ENCODE results near the gene SFPQ.
"Not testable (repeated sequence)": the region's sequence is repeated elsewhere in the genome, so short reads cannot be mapped to it uniquely, and the experiment has no call there.

Gene SFPQ

GRCh38 chr1:35192853-35193664 is at the start of gene SFPQ:
TSS of gene SFPQ (minus strand) at chr1:35193145. CDS start at chr1:35193049, 96 bp downstream.
- Histone ChIP-seq H3K4me1 (ENCODE audit: control insufficient read depth, insufficient read depth, low read length) (peaks cover 8% of the 10 kb centered on the region), H3K4me3 (ENCODE audit: low read depth, low read length) (peak within 1 kb of the TSS; percentile 85), H3K36me3 (ENCODE audit: control insufficient read depth, insufficient read depth, low read length) (peaks cover 36% of the 10 kb centered on the region), H3K9ac (ENCODE audit: low read depth, low read length) (peak within 1 kb of the TSS; percentile 96), H3K9me3 (ENCODE audit: control insufficient read depth, insufficient read depth, low read length) (no peaks in the 10 kb centered on the region), H3K27me3 (ENCODE audit: control insufficient read depth, insufficient read depth, low read length) (no peaks in the 10 kb centered on the region)

GRCh38 chr1:35236772-35237171 is 43.8 kb upstream of the SFPQ start:
- not testable (repeated sequence) for H3K36me3 ChIP-seq (ENCODE audit: control insufficient read depth, insufficient read depth, low read length)

GRCh38 chr1:35231287-35231686 is 38.3 kb upstream of the SFPQ start:
- Histone ChIP-seq H3K9me3 (ENCODE audit: control insufficient read depth, insufficient read depth, low read length) (no peaks in the 10 kb centered on the region), H3K27me3 (ENCODE audit: control insufficient read depth, insufficient read depth, low read length) (no peaks in the 10 kb centered on the region), H3K9ac (ENCODE audit: low read depth, low read length) (no peak overlapping the region), H3K36me3 (ENCODE audit: control insufficient read depth, insufficient read depth, low read length) (no peaks in the 10 kb centered on the region), H3K4me3 (ENCODE audit: low read depth, low read length) (no peak overlapping the region), H3K4me1 (ENCODE audit: control insufficient read depth, insufficient read depth, low read length) (no peaks in the 10 kb centered on the region)

More at GRCh38 chr1:35236772-35237171, 43.8 kb upstream of the SFPQ start:
- H3K9me3 ChIP-seq (ENCODE audit: control insufficient read depth, insufficient read depth, low read length); H3K4me1 ChIP-seq (ENCODE audit: control insufficient read depth, insufficient read depth, low read length); H3K27me3 ChIP-seq (ENCODE audit: control insufficient read depth, insufficient read depth, low read length); H3K4me3 ChIP-seq (ENCODE audit: low read depth, low read length); H3K9ac ChIP-seq (ENCODE audit: low read depth, low read length): not testable (repeated sequence)

GRCh38 chr1:35229587-35230360 is 36.8 kb upstream of the SFPQ start:
- Histone ChIP-seq H3K9ac (ENCODE audit: low read depth, low read length) (no peak overlapping the region), H3K4me1 (ENCODE audit: control insufficient read depth, insufficient read depth, low read length) (no peaks in the 10 kb centered on the region), H3K27me3 (ENCODE audit: control insufficient read depth, insufficient read depth, low read length) (no peaks in the 10 kb centered on the region), H3K36me3 (ENCODE audit: control insufficient read depth, insufficient read depth, low read length) (no peaks in the 10 kb centered on the region), H3K9me3 (ENCODE audit: control insufficient read depth, insufficient read depth, low read length) (no peaks in the 10 kb centered on the region), H3K4me3 (ENCODE audit: low read depth, low read length) (no peak overlapping the region)

- Histone ChIP-seq H3K9ac (ENCODE audit: low read depth, low read length) (no peak overlapping the region), H3K27me3 (ENCODE audit: control insufficient read depth, insufficient read depth, low read length) (no peaks in the 10 kb centered on the region), H3K4me1 (ENCODE audit: control insufficient read depth, insufficient read depth, low read length) (peaks cover 5% of the 10 kb centered on the region), H3K9me3 (ENCODE audit: control insufficient read depth, insufficient read depth, low read length) (no peaks in the 10 kb centered on the region), H3K4me3 (ENCODE audit: low read depth, low read length) (no peak overlapping the region), H3K36me3 (ENCODE audit: control insufficient read depth, insufficient read depth, low read length) (no peaks in the 10 kb centered on the region)
Measured at GRCh38 chr1:35226546-35226945, 33.6 kb upstream of the SFPQ start.

GRCh38 chr1:35223084-35223630 is 30.2 kb upstream of the SFPQ start:
- H3K36me3 ChIP-seq (ENCODE audit: control insufficient read depth, insufficient read depth, low read length) = no peaks in the 10 kb centered on the region
- no peaks in the 10 kb centered on the region for H3K27me3 ChIP-seq (ENCODE audit: control insufficient read depth, insufficient read depth, low read length)
- H3K4me3 ChIP-seq (ENCODE audit: low read depth, low read length) = no peak overlapping the region
- no peak overlapping the region for H3K9ac ChIP-seq (ENCODE audit: low read depth, low read length)
- peaks cover 13% of the 10 kb centered on the region for H3K4me1 ChIP-seq (ENCODE audit: control insufficient read depth, insufficient read depth, low read length)
- no peaks in the 10 kb centered on the region for H3K9me3 ChIP-seq (ENCODE audit: control insufficient read depth, insufficient read depth, low read length)

GRCh38 chr1:35222322-35223083 is 29.6 kb upstream of the SFPQ start:
- no peak overlapping the region for H3K4me3 ChIP-seq (ENCODE audit: low read depth, low read length)
- no peak overlapping the region for H3K9ac ChIP-seq (ENCODE audit: low read depth, low read length)
- H3K4me1 ChIP-seq (ENCODE audit: control insufficient read depth, insufficient read depth, low read length) = peaks cover 13% of the 10 kb centered on the region

GRCh38 chr1:35220976-35221375 is 28.0 kb upstream of the SFPQ start:
- Histone ChIP-seq H3K4me1 (ENCODE audit: control insufficient read depth, insufficient read depth, low read length) (peaks cover 13% of the 10 kb centered on the region), H3K27me3 (ENCODE audit: control insufficient read depth, insufficient read depth, low read length) (no peaks in the 10 kb centered on the region), H3K36me3 (ENCODE audit: control insufficient read depth, insufficient read depth, low read length) (no peaks in the 10 kb centered on the region)

More at GRCh38 chr1:35222322-35223083, 29.6 kb upstream of the SFPQ start:
- H3K27me3 ChIP-seq (ENCODE audit: control insufficient read depth, insufficient read depth, low read length) = no peaks in the 10 kb centered on the region
- H3K36me3 ChIP-seq (ENCODE audit: control insufficient read depth, insufficient read depth, low read length) = no peaks in the 10 kb centered on the region
- no peaks in the 10 kb centered on the region for H3K9me3 ChIP-seq (ENCODE audit: control insufficient read depth, insufficient read depth, low read length)

GRCh38 chr1:35215346-35215745 is 22.4 kb upstream of the SFPQ start:
- H3K4me1 ChIP-seq (ENCODE audit: control insufficient read depth, insufficient read depth, low read length) = peaks cover 10% of the 10 kb centered on the region

More at GRCh38 chr1:35220976-35221375, 28.0 kb upstream of the SFPQ start:
- no peak overlapping the region for H3K9ac ChIP-seq (ENCODE audit: low read depth, low read length)
- H3K4me3 ChIP-seq (ENCODE audit: low read depth, low read length) = no peak overlapping the region
- no peaks in the 10 kb centered on the region for H3K9me3 ChIP-seq (ENCODE audit: control insufficient read depth, insufficient read depth, low read length)

GRCh38 chr1:35211120-35211414 is 18.1 kb upstream of the SFPQ start:
- no peak overlapping the region for H3K9ac ChIP-seq (ENCODE audit: low read depth, low read length)
- peaks cover 15% of the 10 kb centered on the region for H3K4me1 ChIP-seq (ENCODE audit: control insufficient read depth, insufficient read depth, low read length)
- H3K4me3 ChIP-seq (ENCODE audit: low read depth, low read length) = peak overlapping the region; percentile 0
- H3K9me3 ChIP-seq (ENCODE audit: control insufficient read depth, insufficient read depth, low read length) = no peaks in the 10 kb centered on the region
- H3K36me3 ChIP-seq (ENCODE audit: control insufficient read depth, insufficient read depth, low read length) = no peaks in the 10 kb centered on the region
- H3K27me3 ChIP-seq (ENCODE audit: control insufficient read depth, insufficient read depth, low read length) = no peaks in the 10 kb centered on the region

More at GRCh38 chr1:35215346-35215745, 22.4 kb upstream of the SFPQ start:
- Histone ChIP-seq H3K4me3 (ENCODE audit: low read depth, low read length) (no peak overlapping the region), H3K27me3 (ENCODE audit: control insufficient read depth, insufficient read depth, low read length) (no peaks in the 10 kb centered on the region), H3K36me3 (ENCODE audit: control insufficient read depth, insufficient read depth, low read length) (no peaks in the 10 kb centered on the region), H3K9me3 (ENCODE audit: control insufficient read depth, insufficient read depth, low read length) (no peaks in the 10 kb centered on the region), H3K9ac (ENCODE audit: low read depth, low read length) (no peak overlapping the region)

GRCh38 chr1:35210321-35211119 is 17.6 kb upstream of the SFPQ start:
- Histone ChIP-seq H3K9me3 (ENCODE audit: control insufficient read depth, insufficient read depth, low read length) (no peaks in the 10 kb centered on the region), H3K4me1 (ENCODE audit: control insufficient read depth, insufficient read depth, low read length) (peaks cover 15% of the 10 kb centered on the region), H3K4me3 (ENCODE audit: low read depth, low read length) (peak overlapping the region; percentile 0), H3K27me3 (ENCODE audit: control insufficient read depth, insufficient read depth, low read length) (no peaks in the 10 kb centered on the region), H3K9ac (ENCODE audit: low read depth, low read length) (no peak overlapping the region), H3K36me3 (ENCODE audit: control insufficient read depth, insufficient read depth, low read length) (no peaks in the 10 kb centered on the region)
